ENCODE measurements around the gene WDR90. TPM values are rescaled to one million over a fixed set of nuclear protein-coding genes. Genes with fewer than 3 reads are reported as not detected.
A peak's percentile ranks its signal among the peaks of the same experiment; 100 is the strongest.

The WDR90 gene
- total and polyA plus RNA-seq, 10 of the 15 experiments (the other 5 are each of a cell fraction or from before 2014, with no cell fraction given) = 2.0 to 65.0 (median 16.7) TPM

DNA sequence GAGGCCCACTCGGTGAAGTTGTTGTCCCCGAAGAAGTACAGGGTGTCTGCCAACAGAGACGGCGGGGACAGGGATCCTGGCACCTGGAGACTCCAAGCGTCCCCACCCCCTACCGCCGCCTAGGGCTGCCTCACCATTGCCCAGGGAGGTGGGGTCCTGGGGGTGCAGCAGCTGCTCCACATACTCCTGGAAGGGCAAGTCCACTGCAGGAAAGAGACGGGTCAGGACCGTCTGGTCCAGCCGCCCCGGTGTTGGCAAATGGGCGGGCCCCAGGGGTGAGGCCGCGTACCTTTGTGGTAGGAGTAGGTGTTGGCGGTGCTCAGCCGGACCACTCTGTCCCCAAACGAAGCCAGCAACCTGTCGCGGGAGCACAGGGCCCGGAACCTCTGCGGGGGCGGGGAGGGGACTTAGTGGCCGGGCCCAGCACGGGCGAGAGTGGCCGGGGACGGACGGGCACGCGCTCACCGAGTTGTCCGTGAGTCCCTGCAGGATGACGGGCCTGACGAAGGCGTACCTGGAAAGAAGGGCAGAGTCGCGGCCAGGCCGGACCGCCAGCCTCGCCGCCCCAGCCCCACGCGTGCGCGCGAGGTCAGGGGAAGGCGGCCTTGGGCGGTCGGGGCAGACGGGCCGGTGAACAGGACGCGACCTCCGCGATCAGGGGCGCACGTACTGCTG, 34.4 kb downstream of the WDR90 start:
- Histone ChIP-seq H3K27ac (ENCODE audit: control insufficient read depth, insufficient read depth) (peak overlapping the region; percentile 44; the same call in 1 of the 2 replicates), H3K27me3 (replicated peaks in 1 of 2; ENCODE audit: control insufficient read depth in 2 of 2, insufficient read depth in 2 of 2, low read length in 1 of 2) (no peaks in the 10 kb centered on the region), H3K4me3 (peak overlapping the region; percentile 67), H3K79me2 (ENCODE audit: control insufficient read depth, insufficient read depth, low read length) (peaks cover 24% of the 10 kb centered on the region), H3K9me3 (replicated peaks; ENCODE audit: control insufficient read depth, insufficient read depth, low read length) (no peaks in the 10 kb centered on the region), H3K4me1 (ENCODE audit: control insufficient read depth, insufficient read depth, low read length) (peaks cover 15% of the 10 kb centered on the region), H4K20me1 (ENCODE audit: control insufficient read depth, insufficient read depth) (peaks cover 6% of the 10 kb centered on the region; the same call in 1 of the 2 replicates), H3K9ac (ENCODE audit: control insufficient read depth, insufficient read depth, low read length) (peak overlapping the region; percentile 61), H3K36me3 (ENCODE audit: control insufficient read depth in 2 of 2, insufficient read depth in 2 of 2, low read length in 1 of 2) (peaks cover 6 to 14% of the 10 kb centered on the region in 2 experiments; a peak in 2 of 4 replicates), H2AFZ (ENCODE audit: control insufficient read depth, low read depth, low read length) (0 out of 2 replicates have a peak overlapping the region, but pooled peaks have one; percentile 11), H3K4me2 (ENCODE audit: control insufficient read depth, insufficient read depth) (peak overlapping the region; percentile 90)
- ATAC-seq = no peak
- in situ Hi-C loops (cut with MboI) (no loop called here), intact Hi-C loops (cut with micrococcal nuclease; ENCODE audit: unreplicated experiment) (loop anchor here (2.0 to 5.0 kb wide), 3 partner anchors 37 to 157 kb away; partner anchors contain the start of genes ANTKMT, CAPN15 and METTL26)
- TF ChIP-seq POLR2AphosphoS2 (IDR thresholded peaks at IDR 0.05; ENCODE audit: low read depth, low read length) (peak; percentile 85; the same call in 1 of the 2 replicates), EGR1 (IDR thresholded peaks at IDR 0.05; ENCODE audit: borderline replicate concordance in 1 of 2, low read depth in 2 of 2, low read length in 2 of 2) (0 out of 3 replicates have a peak, but pooled peaks of 1 of the 2 experiments have one; percentile 35), LARP7 (IDR thresholded peaks at IDR 0.05) (no peak), BACH1 (IDR thresholded peaks at IDR 0.05; ENCODE audit: borderline replicate concordance) (peak; percentile 87; the same call in 1 of the 2 replicates)
- TF ChIP-seq, protein P1, sequence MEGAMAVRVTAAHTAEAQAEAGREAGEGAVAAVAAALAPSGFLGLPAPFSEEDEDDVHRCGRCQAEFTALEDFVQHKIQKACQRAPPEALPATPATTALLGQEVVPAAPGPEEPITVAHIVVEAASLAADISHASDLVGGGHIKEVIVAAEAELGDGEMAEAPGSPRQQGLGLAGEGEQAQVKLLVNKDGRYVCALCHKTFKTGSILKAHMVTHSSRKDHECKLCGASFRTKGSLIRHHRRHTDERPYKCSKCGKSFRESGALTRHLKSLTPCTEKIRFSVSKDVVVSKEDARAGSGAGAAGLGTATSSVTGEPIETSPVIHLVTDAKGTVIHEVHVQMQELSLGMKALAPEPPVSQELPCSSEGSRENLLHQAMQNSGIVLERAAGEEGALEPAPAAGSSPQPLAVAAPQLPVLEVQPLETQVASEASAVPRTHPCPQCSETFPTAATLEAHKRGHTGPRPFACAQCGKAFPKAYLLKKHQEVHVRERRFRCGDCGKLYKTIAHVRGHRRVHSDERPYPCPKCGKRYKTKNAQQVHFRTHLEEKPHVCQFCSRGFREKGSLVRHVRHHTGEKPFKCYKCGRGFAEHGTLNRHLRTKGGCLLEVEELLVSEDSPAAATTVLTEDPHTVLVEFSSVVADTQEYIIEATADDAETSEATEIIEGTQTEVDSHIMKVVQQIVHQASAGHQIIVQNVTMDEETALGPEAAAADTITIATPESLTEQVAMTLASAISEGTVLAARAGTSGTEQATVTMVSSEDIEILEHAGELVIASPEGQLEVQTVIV (IDR thresholded peaks at IDR 0.05; ENCODE audit: borderline replicate concordance, partially characterized antibody) = no peak
- SMC1A ChIA-PET (ENCODE audit: uncharacterized antibody, unreplicated experiment) = no interaction called here
- no peak for DNase-seq (ENCODE audit: low read depth, low spot score)
- POLR2A ChIA-PET = interaction anchor here (1.0 kb wide), 1 partner anchor 12 kb away, joined by 3 read pairs; no protein-coding TSS in a partner anchor
- CTCF ChIA-PET = interaction anchor here (0.8 kb wide), 1 partner anchor 35 kb away, joined by 3 read pairs; no protein-coding TSS in a partner anchor
- 24% methylated on average over 41 of the region's 57 CpGs for WGBS (ENCODE audit: insufficient coverage, insufficient replicate concordance, low lambda C conversion rate, missing lambda C conversion rate)
- RAD21 ChIA-PET (ENCODE audit: unreplicated experiment) = no interaction called here
- no TSS peak for BruUV-seq (replicated peaks)
- FAIRE-seq = no peak
